HCT116 (cell line): ENCODE data around the gene TNFSF8. TPM values are rescaled to one million over a fixed set of nuclear protein-coding genes. Genes with fewer than 3 reads are reported as not detected.

Source experiments
- ATAC-seq: fragments of 200-7000 bp; cut with Tn5 transposase; 2 replicates; pipeline ENCODE4 v1.9.1; 2020; ENCODE audit warnings: mild to moderate bottlenecking, moderate library complexity
- BruUV-seq: library from RNA; stranded (reverse); fragments of 400-500 nt; replicated peaks from 2 replicates; lab custom pipeline; 2021; lab: Mats Ljungman, UMichigan
- CTCF ChIA-PET: fragments of 300-600 bp; sonication (Branson Sonifier 250); formaldehyde crosslinking; loops from one replicate; lab custom pipeline; 2021; ENCODE audit warnings: antibody characterized with exemption; lab: Charles Lee
- POLR2A ChIA-PET: fragments of 300-600, 350-600 bp; sonication (Branson Sonifier 250); formaldehyde crosslinking; loops from one replicate; lab custom pipeline; 2021; ENCODE audit warnings: antibody characterized with exemption; lab: Charles Lee
- RAD21 ChIA-PET, 2 experiments: fragments of 300-600 bp; sonication (Branson Sonifier 250); formaldehyde crosslinking; loops; one replicate each; lab custom pipeline; 2023; ENCODE audit warnings: low total read pairs in 2 of 2; ENCODE audit not compliant: uncharacterized antibody in 2 of 2, unreplicated experiment in 2 of 2, low non-redundant PET in 1 of 2; lab: Charles Lee
- DNase-seq: peaks from one replicate; pipeline ENCODE4 v3.0.0-alpha.2; 2010; ENCODE audit warnings: low read depth, low spot score
- H2AFZ ChIP-seq: fragments of 200-600 bp; shearing (Covaris generic), sonication (generic); 2 replicates; pipeline ENCODE4 v1.6.1; 2017; ENCODE audit warnings: low read depth, mixed run types, mixed read lengths, antibody characterized with exemption, low read length; ENCODE audit not compliant: poor library complexity, severe bottlenecking
- H3K27ac ChIP-seq: 2 replicates; pipeline ENCODE4 v1.5.1; 2012; ENCODE audit warnings: low read depth, low read length
- H3K27me3 ChIP-seq: fragments of 200-600 bp; sonication (generic); 2 replicates; pipeline ENCODE4 v1.6.1; 2016; ENCODE audit warnings: mixed run types, low read length, mixed read lengths; ENCODE audit not compliant: insufficient read depth
- H3K36me3 ChIP-seq, 2 experiments: fragments of 200-500 bp in 1 of 2; fragments of 200-600 bp in 1 of 2; sonication (Bioruptor generic) in 1 of 2; sonication (generic) in 1 of 2; 2 replicates each; pipeline versions ENCODE4 v1.5.1 to v1.6.1; 2014 to 2016; ENCODE audit warnings: low read length in 2 of 2, inconsistent platforms in 1 of 2, mixed read lengths in 1 of 2, mixed run types in 1 of 2; ENCODE audit not compliant: insufficient read depth in 2 of 2, control insufficient read depth in 1 of 2
- H3K4me1 ChIP-seq, 2 experiments: fragments of 200-600 bp in 1 of 2; sonication (generic) in 1 of 2; 2 replicates each; pipeline versions ENCODE4 v1.5.1 to v1.6.1; 2012 to 2017; ENCODE audit warnings: low read length in 2 of 2, inconsistent platforms in 1 of 2, mild to moderate bottlenecking in 1 of 2, mixed read lengths in 1 of 2, mixed run types in 1 of 2, moderate library complexity in 1 of 2; ENCODE audit not compliant: insufficient read depth in 2 of 2, control insufficient read depth in 1 of 2
- H3K4me2 ChIP-seq: fragments of 200-600 bp; sonication (generic); 2 replicates; pipeline ENCODE4 v1.6.1; 2017; ENCODE audit warnings: mixed run types, low read length, mixed read lengths
- H3K4me3 ChIP-seq, 2 experiments: fragments of 200-600 bp in 1 of 2; sonication (generic) in 1 of 2; replicated peaks in 1 of 2; 2 replicates each; pipeline ENCODE4 v1.5.1; 2011 to 2016; ENCODE audit warnings: low read length in 2 of 2, control low read depth in 1 of 2, low read depth in 1 of 2, mild to moderate bottlenecking in 1 of 2, mixed read lengths in 1 of 2, mixed run types in 1 of 2
- H3K79me2 ChIP-seq: fragments of 200-600 bp; sonication (generic); 2 replicates; pipeline ENCODE4 v1.6.1; 2017; ENCODE audit warnings: mild to moderate bottlenecking, mixed run types, low read length, moderate library complexity, mixed read lengths; ENCODE audit not compliant: insufficient read depth
- H3K9ac ChIP-seq: fragments of 200-600 bp; sonication (generic); 2 replicates; pipeline ENCODE4 v1.6.1; 2016; ENCODE audit warnings: low read length, mixed read lengths
- H3K9me2 ChIP-seq: fragments of 200-600 bp; sonication (generic), shearing (Covaris generic); 2 replicates; pipeline ENCODE4 v1.6.1; 2017; ENCODE audit warnings: mixed run types, mild to moderate bottlenecking, moderate library complexity; ENCODE audit not compliant: insufficient read depth
- H3K9me3 ChIP-seq, 2 experiments: fragments of 200-500 bp in 1 of 2; fragments of 200-600 bp in 1 of 2; sonication (Bioruptor generic) in 1 of 2; sonication (generic) in 1 of 2; 2 replicates each; pipeline ENCODE4 v1.6.1; 2014 to 2017; ENCODE audit warnings: low read length in 2 of 2, mixed read lengths in 2 of 2, inconsistent platforms in 1 of 2, low read depth in 1 of 2, mild to moderate bottlenecking in 1 of 2, mixed run types in 1 of 2, moderate library complexity in 1 of 2; ENCODE audit not compliant: control insufficient read depth in 1 of 2, insufficient read depth in 1 of 2
- H4K20me1 ChIP-seq: fragments of 200-600 bp; sonication (generic), shearing (Covaris generic); 2 replicates; pipeline ENCODE4 v1.6.1; 2017; ENCODE audit warnings: mixed run types, mild to moderate bottlenecking, moderate library complexity; ENCODE audit not compliant: insufficient read depth
- CBX3 ChIP-seq: IDR thresholded peaks from 2 replicates; pipeline ENCODE4 v1.6.1; 2012; ENCODE audit warnings: low read depth
- CEBPB ChIP-seq: IDR thresholded peaks from 2 replicates; pipeline ENCODE4 v1.6.1; 2012; ENCODE audit warnings: low read depth
- EGR1 ChIP-seq: IDR thresholded peaks from 2 replicates; pipeline ENCODE4 v1.6.1; 2012; ENCODE audit warnings: low read depth
- EZH2 ChIP-seq: fragments of 200-600 bp; sonication (generic); IDR thresholded peaks from 2 replicates; pipeline ENCODE4 v1.6.1; 2017; ENCODE audit warnings: antibody characterized with exemption, mixed run types
- EZH2phosphoT487 ChIP-seq: fragments of 200-600 bp; IDR thresholded peaks from 2 replicates; pipeline ENCODE4 v1.6.1; 2018; ENCODE audit warnings: antibody characterized with exemption, borderline replicate concordance
- FOSL1 ChIP-seq: IDR thresholded peaks from 2 replicates; pipeline ENCODE4 v1.6.1; 2012; ENCODE audit warnings: low read depth
- POLR2A ChIP-seq: IDR thresholded peaks from 2 replicates; pipeline ENCODE4 v1.7.0; 2011; ENCODE audit warnings: borderline replicate concordance; ENCODE audit not compliant: insufficient read depth, insufficient read length; ENCODE audit errors: extremely low read depth
- POLR2AphosphoS5 ChIP-seq: IDR thresholded peaks from 2 replicates; pipeline ENCODE4 v1.6.1; 2011; ENCODE audit warnings: mild to moderate bottlenecking, low read depth, low read length, moderate library complexity
- RAD21 ChIP-seq: IDR thresholded peaks from 2 replicates; pipeline ENCODE4 v1.6.1; 2012; ENCODE audit warnings: low read depth, mild to moderate bottlenecking
- SIN3A ChIP-seq: IDR thresholded peaks from 2 replicates; pipeline ENCODE4 v1.6.1; 2012; ENCODE audit warnings: low read depth
- SP1 ChIP-seq: IDR thresholded peaks from 2 replicates; pipeline ENCODE4 v1.6.1; 2012; ENCODE audit warnings: low read depth
- SRF ChIP-seq: IDR thresholded peaks from 2 replicates; pipeline ENCODE4 v1.6.1; 2012; ENCODE audit warnings: low read depth
- TCF7L2 ChIP-seq: IDR thresholded peaks from 2 replicates; pipeline ENCODE4 v1.7.0; 2011; ENCODE audit warnings: borderline replicate concordance, inconsistent platforms; ENCODE audit not compliant: insufficient read depth, insufficient read length; ENCODE audit errors: extremely low read depth
- YY1 ChIP-seq: IDR thresholded peaks from 2 replicates; pipeline ENCODE4 v1.6.1; 2011; ENCODE audit warnings: low read length, low read depth, moderate library complexity, mild to moderate bottlenecking; ENCODE audit not compliant: insufficient replicate concordance; ENCODE audit errors: extremely low read depth
- ZFX ChIP-seq: fragments of 450-650 bp; IDR thresholded peaks from 2 replicates; pipeline ENCODE4 v1.6.1; 2017
- ZNF274 ChIP-seq: fragments of 200-500 bp; sonication (Bioruptor generic); IDR thresholded peaks from 2 replicates; pipeline ENCODE4 v1.6.1; 2014; ENCODE audit warnings: mild to moderate bottlenecking, low read depth, low read length, inconsistent platforms
- intact Hi-C: fragments of 100-400 bp; cut with micrococcal nuclease; formaldehyde crosslinking; loops from 2 replicates; pipeline ENCODE4 v1.10.0; 2022
- total RNA-seq: library from RNA; stranded (reverse); gene quantifications from one replicate; pipeline ENCODE4 v1.2.1, GENCODE V29; 2021; ENCODE audit not compliant: unreplicated experiment
- TF ChIP-seq, protein P1 (sequence below): IDR thresholded peaks from 2 replicates; pipeline ENCODE4 v1.6.1; 2011; ENCODE audit warnings: mild to moderate bottlenecking, low read length, moderate library complexity; ENCODE audit not compliant: insufficient replicate concordance; ENCODE audit errors: extremely low read depth
- TF ChIP-seq, protein P2 (sequence below), 3 experiments: fragments of 200-600 bp in 1 of 3; sonication (generic) in 1 of 3; IDR thresholded peaks in 2 of 3; conservative IDR thresholded peaks in 1 of 3; 2 replicates each; pipeline ENCODE4 v1.5.1; 2012 to 2017; ENCODE audit warnings: low read depth in 2 of 3, low read length in 2 of 3, antibody characterized with exemption in 1 of 3, borderline replicate concordance in 1 of 3, control low read depth in 1 of 3, mild to moderate bottlenecking in 1 of 3, mixed read lengths in 1 of 3, mixed run types in 1 of 3, moderate library complexity in 1 of 3; ENCODE audit not compliant: insufficient read depth in 1 of 3
- TF ChIP-seq, protein P3 (sequence below): IDR thresholded peaks from 2 replicates; pipeline ENCODE4 v1.6.1; 2012
- TF ChIP-seq, protein P4 (sequence below): IDR thresholded peaks from 2 replicates; pipeline ENCODE4 v1.6.1; 2012

The TNFSF8 gene
- total RNA-seq, 1 experiment from 2014 or later, result not detected

DNA sequence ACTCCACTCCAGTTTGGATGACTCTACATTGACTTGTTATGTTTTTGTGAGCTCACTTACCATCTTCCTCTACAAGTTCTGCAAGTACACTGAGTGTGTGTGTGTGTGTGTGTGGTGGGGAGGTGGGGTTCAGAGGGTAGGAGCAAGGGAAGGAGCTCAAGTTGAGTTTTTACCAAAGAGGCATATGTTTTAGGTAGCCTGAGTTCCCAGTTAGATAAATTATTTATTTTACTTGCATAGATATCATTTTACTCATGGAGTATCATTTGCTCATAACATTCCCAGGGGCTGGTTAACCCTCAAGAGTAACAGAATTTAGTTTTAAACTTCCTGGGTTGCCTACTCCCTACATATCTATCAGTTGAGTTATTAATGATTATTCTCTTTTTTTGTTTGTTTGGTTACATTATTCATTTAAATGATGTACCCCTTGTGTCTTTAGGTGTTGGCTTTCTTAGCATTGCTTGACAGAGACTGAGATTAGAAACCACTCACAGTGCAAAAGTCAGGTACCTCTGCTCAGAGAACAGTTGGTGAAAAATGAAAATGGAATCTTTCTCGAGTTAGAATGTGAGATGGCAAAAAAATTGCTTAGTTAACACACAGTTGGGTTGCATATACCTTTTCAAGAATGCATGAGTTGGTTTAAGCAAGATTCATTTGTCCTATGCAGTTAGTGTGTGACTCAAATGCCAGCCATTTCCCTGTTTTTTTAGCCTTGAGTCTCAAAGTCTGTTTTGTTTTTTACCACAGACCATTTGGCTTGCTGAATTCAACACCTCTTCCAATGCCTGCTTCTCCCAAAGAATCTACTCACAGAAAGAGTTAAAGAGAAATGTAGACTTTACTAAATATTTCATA, 29.2 kb downstream of the TNFSF8 start:
- no peaks in the 10 kb centered on the region for H3K4me1 ChIP-seq
- no peak overlapping the region for H3K4me2 ChIP-seq
- no peaks in the 10 kb centered on the region for H4K20me1 ChIP-seq
- ATAC-seq (no peak), DNase-seq (no peak)
- H3K9me3 ChIP-seq, result no peaks in the 10 kb centered on the region
- RAD21 ChIA-PET, result no interaction called here
- H3K9ac ChIP-seq, result no peak overlapping the region
- POLR2A ChIA-PET, result no interaction called here
- H3K27me3 ChIP-seq, result peaks cover 52% of the 10 kb centered on the region
- H3K4me3 ChIP-seq, result no peak overlapping the region
- CTCF ChIA-PET, result no interaction called here
- H3K27ac ChIP-seq, result no peak overlapping the region
- BruUV-seq, result no TSS peak
- H3K79me2 ChIP-seq, result no peaks in the 10 kb centered on the region
- no peaks in the 10 kb centered on the region for H3K36me3 ChIP-seq
- no peaks in the 10 kb centered on the region for H3K9me2 ChIP-seq
- intact Hi-C loops, result no loop called here
- H2AFZ ChIP-seq, result no peak overlapping the region
- TF ChIP-seq YY1, result no peak
- no peak for TF ChIP-seq SRF
- TF ChIP-seq, protein P1, sequence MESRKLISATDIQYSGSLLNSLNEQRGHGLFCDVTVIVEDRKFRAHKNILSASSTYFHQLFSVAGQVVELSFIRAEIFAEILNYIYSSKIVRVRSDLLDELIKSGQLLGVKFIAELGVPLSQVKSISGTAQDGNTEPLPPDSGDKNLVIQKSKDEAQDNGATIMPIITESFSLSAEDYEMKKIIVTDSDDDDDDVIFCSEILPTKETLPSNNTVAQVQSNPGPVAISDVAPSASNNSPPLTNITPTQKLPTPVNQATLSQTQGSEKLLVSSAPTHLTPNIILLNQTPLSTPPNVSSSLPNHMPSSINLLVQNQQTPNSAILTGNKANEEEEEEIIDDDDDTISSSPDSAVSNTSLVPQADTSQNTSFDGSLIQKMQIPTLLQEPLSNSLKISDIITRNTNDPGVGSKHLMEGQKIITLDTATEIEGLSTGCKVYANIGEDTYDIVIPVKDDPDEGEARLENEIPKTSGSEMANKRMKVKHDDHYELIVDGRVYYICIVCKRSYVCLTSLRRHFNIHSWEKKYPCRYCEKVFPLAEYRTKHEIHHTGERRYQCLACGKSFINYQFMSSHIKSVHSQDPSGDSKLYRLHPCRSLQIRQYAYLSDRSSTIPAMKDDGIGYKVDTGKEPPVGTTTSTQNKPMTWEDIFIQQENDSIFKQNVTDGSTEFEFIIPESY, result no peak
- no peak for TF ChIP-seq ZFX
- TF ChIP-seq, protein P2, sequence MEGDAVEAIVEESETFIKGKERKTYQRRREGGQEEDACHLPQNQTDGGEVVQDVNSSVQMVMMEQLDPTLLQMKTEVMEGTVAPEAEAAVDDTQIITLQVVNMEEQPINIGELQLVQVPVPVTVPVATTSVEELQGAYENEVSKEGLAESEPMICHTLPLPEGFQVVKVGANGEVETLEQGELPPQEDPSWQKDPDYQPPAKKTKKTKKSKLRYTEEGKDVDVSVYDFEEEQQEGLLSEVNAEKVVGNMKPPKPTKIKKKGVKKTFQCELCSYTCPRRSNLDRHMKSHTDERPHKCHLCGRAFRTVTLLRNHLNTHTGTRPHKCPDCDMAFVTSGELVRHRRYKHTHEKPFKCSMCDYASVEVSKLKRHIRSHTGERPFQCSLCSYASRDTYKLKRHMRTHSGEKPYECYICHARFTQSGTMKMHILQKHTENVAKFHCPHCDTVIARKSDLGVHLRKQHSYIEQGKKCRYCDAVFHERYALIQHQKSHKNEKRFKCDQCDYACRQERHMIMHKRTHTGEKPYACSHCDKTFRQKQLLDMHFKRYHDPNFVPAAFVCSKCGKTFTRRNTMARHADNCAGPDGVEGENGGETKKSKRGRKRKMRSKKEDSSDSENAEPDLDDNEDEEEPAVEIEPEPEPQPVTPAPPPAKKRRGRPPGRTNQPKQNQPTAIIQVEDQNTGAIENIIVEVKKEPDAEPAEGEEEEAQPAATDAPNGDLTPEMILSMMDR (IDR thresholded peaks at IDR 0.05 in 2 of 3, conservative IDR thresholded peaks at IDR 0.05 in 1 of 3; ENCODE audit: borderline replicate concordance in 1 of 3, insufficient read depth in 1 of 3, low read depth in 2 of 3, low read length in 2 of 3), result no peak
- no peak for TF ChIP-seq RAD21
- no peak for TF ChIP-seq SIN3A
- no peak for TF ChIP-seq SP1
- TF ChIP-seq POLR2A, result no peak
- no peak for TF ChIP-seq EZH2phosphoT487
- TF ChIP-seq CBX3, result no peak
- TF ChIP-seq FOSL1, result no peak
- TF ChIP-seq, protein P3, sequence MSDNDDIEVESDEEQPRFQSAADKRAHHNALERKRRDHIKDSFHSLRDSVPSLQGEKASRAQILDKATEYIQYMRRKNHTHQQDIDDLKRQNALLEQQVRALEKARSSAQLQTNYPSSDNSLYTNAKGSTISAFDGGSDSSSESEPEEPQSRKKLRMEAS, result no peak
- no peak for TF ChIP-seq EZH2
- TF ChIP-seq, protein P4, sequence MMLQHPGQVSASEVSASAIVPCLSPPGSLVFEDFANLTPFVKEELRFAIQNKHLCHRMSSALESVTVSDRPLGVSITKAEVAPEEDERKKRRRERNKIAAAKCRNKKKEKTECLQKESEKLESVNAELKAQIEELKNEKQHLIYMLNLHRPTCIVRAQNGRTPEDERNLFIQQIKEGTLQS, result no peak
- no peak for TF ChIP-seq TCF7L2
- TF ChIP-seq ZNF274, result no peak
- TF ChIP-seq CEBPB, result no peak
- no peak for TF ChIP-seq POLR2AphosphoS5
- TF ChIP-seq EGR1, result no peak
